Measurements from ENCODE around the gene RGS16. TPM values are rescaled to one million over a fixed set of nuclear protein-coding genes. Genes with fewer than 3 reads are reported as not detected.

The RGS16 gene
- total RNA-seq, 8 experiments from 2014 or later: 2.1 to 48.1 (median 24.5) TPM

- 36 to 98% (median 88%) methylated on average over 1 to 4 of the region's 4 CpGs for WGBS, 10 experiments
- Histone ChIP-seq H3K27ac (no peak overlapping the region), H3K4me3 (peak overlapping the region in 2 of 5 donors; percentile 36 to 38), H3K4me1 (replicated peaks in 1 of 2) (peaks cover 3 to 10% of the 10 kb centered on the region in 2 donors)
- in situ Hi-C loops (cut with MboI; ENCODE audit: low pct_unique_long_range_greater_than_20kb in 2 of 9, low sequenced_read_pairs in 9 of 9, unreplicated experiment in 9 of 9): loop anchor here in 3 of 9 experiments (25.0 kb wide), 1 partner anchor 501 kb away; no protein-coding TSS in a partner anchor
- no peak for ATAC-seq (replicated peaks in 6 of 8)
These were observed 16.3 kb downstream of the RGS16 start for GRCh38 chr1:182587666-182588499.

- no peak for ATAC-seq (replicated peaks in 6 of 8)
- peaks cover 3 to 10% of the 10 kb centered on the region in 2 donors for H3K4me1 ChIP-seq (replicated peaks in 1 of 2)
- H3K4me3 ChIP-seq: no peak overlapping the region
- H3K27ac ChIP-seq: no peak overlapping the region
- 0 to 8% (median 0%) methylated on average over 1 of the region's 1 CpG for WGBS, 10 experiments
- in situ Hi-C loops (cut with MboI; ENCODE audit: low pct_unique_long_range_greater_than_20kb in 2 of 9, low sequenced_read_pairs in 9 of 9, unreplicated experiment in 9 of 9): loop anchor here in 3 of 9 experiments (25.0 kb wide), 1 partner anchor 500 kb away; no protein-coding TSS in a partner anchor
These were observed 17.1 kb downstream of the RGS16 start for GRCh38 chr1:182587093-182587492.

GRCh38 chr1:182586380-182586779 is 17.8 kb downstream of the RGS16 start:
- no peak overlapping the region for H3K27ac ChIP-seq
- peak in 1 of 8 experiments; percentile 34 for ATAC-seq (replicated peaks in 6 of 8)
- WGBS, 10 experiments: 58 to 100% (median 82%) methylated on average over 2 to 11 of the region's 11 CpGs
- no peak overlapping the region for H3K4me3 ChIP-seq
- in situ Hi-C loops (cut with MboI; ENCODE audit: low pct_unique_long_range_greater_than_20kb in 2 of 9, low sequenced_read_pairs in 9 of 9, unreplicated experiment in 9 of 9): loop anchor here in 3 of 9 experiments (25.0 kb wide), 1 partner anchor 499 kb away; no protein-coding TSS in a partner anchor
- peaks cover 3 to 10% of the 10 kb centered on the region in 2 donors for H3K4me1 ChIP-seq (replicated peaks in 1 of 2)

GRCh38 chr1:182584746-182585145 is 19.4 kb downstream of the RGS16 start:
- H3K4me3 ChIP-seq: no peak overlapping the region
- 82 to 92% (median 89%) methylated on average over 2 to 4 of the region's 4 CpGs; no CpG with 5 or more reads in 3 of the 10 experiments for WGBS, 10 experiments
- in situ Hi-C loops (cut with MboI; ENCODE audit: low pct_unique_long_range_greater_than_20kb in 2 of 9, low sequenced_read_pairs in 9 of 9, unreplicated experiment in 9 of 9): loop anchor here in 3 of 9 experiments (25.0 kb wide), 1 partner anchor 497 kb away; no protein-coding TSS in a partner anchor

GRCh38 chr1:182580736-182581135 is 23.5 kb downstream of the RGS16 start:
- 17 to 100% (median 45%) methylated on average over 1 of the region's 2 CpGs; no CpG with 5 or more reads in 4 of the 10 experiments for WGBS, 10 experiments
- ATAC-seq (replicated peaks in 6 of 8): no peak
- in situ Hi-C loops (cut with MboI; ENCODE audit: low pct_unique_long_range_greater_than_20kb in 2 of 9, low sequenced_read_pairs in 9 of 9, unreplicated experiment in 9 of 9): loop anchor here in 3 of 9 experiments (25.0 kb wide), 1 partner anchor 493 kb away; no protein-coding TSS in a partner anchor

More at GRCh38 chr1:182584746-182585145, 19.4 kb downstream of the RGS16 start:
- peaks cover 3 to 10% of the 10 kb centered on the region in 2 donors for H3K4me1 ChIP-seq (replicated peaks in 1 of 2)
- no peak overlapping the region for H3K27ac ChIP-seq
- ATAC-seq (replicated peaks in 6 of 8): no peak

GRCh38 chr1:182575540-182576149 is 28.5 kb downstream of the RGS16 start:
- Histone ChIP-seq H3K4me1 (replicated peaks in 1 of 2) (no peaks in the 10 kb centered on the region), H3K4me3 (no peak overlapping the region), H3K27ac (no peak overlapping the region)
- ATAC-seq (replicated peaks in 6 of 8): peak in 2 of 8 experiments; percentile 73 to 94
- in situ Hi-C loops (cut with MboI; ENCODE audit: low pct_unique_long_range_greater_than_20kb in 2 of 9, low sequenced_read_pairs in 9 of 9, unreplicated experiment in 9 of 9): loop anchor here in 3 of 9 experiments (25.0 kb wide), 1 partner anchor 488 kb away; no protein-coding TSS in a partner anchor
- 0 to 100% (median 88%) methylated on average over 1 to 3 of the region's 3 CpGs; no CpG with 5 or more reads in 1 of the 10 experiments for WGBS, 10 experiments

More at GRCh38 chr1:182580736-182581135, 23.5 kb downstream of the RGS16 start:
- H3K27ac ChIP-seq: no peak overlapping the region
- H3K4me3 ChIP-seq: no peak overlapping the region
- no peaks in the 10 kb centered on the region for H3K4me1 ChIP-seq (replicated peaks in 1 of 2)

- WGBS, 10 experiments: 40 to 100% (median 90%) methylated on average over 1 to 4 of the region's 4 CpGs; no CpG with 5 or more reads in 2 of the 10 experiments
- in situ Hi-C loops (cut with MboI; ENCODE audit: low pct_unique_long_range_greater_than_20kb in 2 of 9, low sequenced_read_pairs in 9 of 9, unreplicated experiment in 9 of 9): no loop called here
- H3K4me1 ChIP-seq (replicated peaks in 1 of 2): no peaks in the 10 kb centered on the region
- H3K4me3 ChIP-seq: no peak overlapping the region
- no peak for ATAC-seq (replicated peaks in 6 of 8)
- H3K27ac ChIP-seq: no peak overlapping the region
These were observed 30.0 kb downstream of the RGS16 start for GRCh38 chr1:182574156-182574555.

GRCh38 chr1:182570611-182570970 is 33.6 kb downstream of the RGS16 start:
- WGBS, 10 experiments: 75 to 100% (median 93%) methylated on average over 2 of the region's 2 CpGs; no CpG with 5 or more reads in 3 of the 10 experiments
- Histone ChIP-seq H3K4me1 (replicated peaks in 1 of 2) (no peaks in the 10 kb centered on the region), H3K4me3 (no peak overlapping the region), H3K27ac (no peak overlapping the region)
- ATAC-seq (replicated peaks in 6 of 8): no peak
- in situ Hi-C loops (cut with MboI; ENCODE audit: low pct_unique_long_range_greater_than_20kb in 2 of 9, low sequenced_read_pairs in 9 of 9, unreplicated experiment in 9 of 9): no loop called here

- WGBS, 10 experiments: 84 to 100% (median 96%) methylated on average over 1 to 6 of the region's 6 CpGs; no CpG with 5 or more reads in 3 of the 10 experiments
- Histone ChIP-seq H3K27ac (no peak overlapping the region), H3K4me1 (replicated peaks in 1 of 2) (no peaks in the 10 kb centered on the region), H3K4me3 (no peak overlapping the region)
- ATAC-seq (replicated peaks in 6 of 8): no peak
- in situ Hi-C loops (cut with MboI; ENCODE audit: low pct_unique_long_range_greater_than_20kb in 2 of 9, low sequenced_read_pairs in 9 of 9, unreplicated experiment in 9 of 9): no loop called here
These were observed 34.1 kb downstream of the RGS16 start for GRCh38 chr1:182569939-182570610.

- no peak overlapping the region for H3K27ac ChIP-seq
- H3K4me3 ChIP-seq: no peak overlapping the region
- ATAC-seq (replicated peaks in 6 of 8): no peak
- no peaks in the 10 kb centered on the region for H3K4me1 ChIP-seq (replicated peaks in 1 of 2)
- 42 to 98% (median 76%) methylated on average over 1 to 3 of the region's 3 CpGs; no CpG with 5 or more reads in 1 of the 10 experiments for WGBS, 10 experiments
- in situ Hi-C loops (cut with MboI; ENCODE audit: low pct_unique_long_range_greater_than_20kb in 2 of 9, low sequenced_read_pairs in 9 of 9, unreplicated experiment in 9 of 9): no loop called here
These were observed 35.4 kb downstream of the RGS16 start for GRCh38 chr1:182568647-182569284.

- Histone ChIP-seq H3K4me1 (replicated peaks in 1 of 2) (no peaks in the 10 kb centered on the region), H3K27ac (no peak overlapping the region), H3K4me3 (no peak overlapping the region)
- WGBS, 10 experiments: 74 to 100% (median 94%) methylated on average over 1 to 5 of the region's 5 CpGs; no CpG with 5 or more reads in 2 of the 10 experiments
- ATAC-seq (replicated peaks in 6 of 8): no peak
- in situ Hi-C loops (cut with MboI; ENCODE audit: low pct_unique_long_range_greater_than_20kb in 2 of 9, low sequenced_read_pairs in 9 of 9, unreplicated experiment in 9 of 9): no loop called here
These were observed 36.6 kb downstream of the RGS16 start for GRCh38 chr1:182567629-182568028.

- H3K27ac ChIP-seq: no peak overlapping the region
- in situ Hi-C loops (cut with MboI; ENCODE audit: low pct_unique_long_range_greater_than_20kb in 2 of 9, low sequenced_read_pairs in 9 of 9, unreplicated experiment in 9 of 9): no loop called here
- no peak overlapping the region for H3K4me3 ChIP-seq
- ATAC-seq (replicated peaks in 6 of 8): no peak
- WGBS, 10 experiments: 51 to 85% (median 66%) methylated on average over 3 of the region's 3 CpGs; no CpG with 5 or more reads in 1 of the 10 experiments
- H3K4me1 ChIP-seq (replicated peaks in 1 of 2): peaks cover 0 to 3% of the 10 kb centered on the region in 2 donors
These were observed 38.7 kb downstream of the RGS16 start for GRCh38 chr1:182565537-182565936.
